ENCODE data around the gene DISC1.

Gene DISC1

GRCh38 chr1:231660198-231660597 lies 33.6 kb downstream of the DISC1 start:
- H3K4me3 ChIP-seq (ENCODE audit: low read depth, low read length): no peak overlapping the region
- TF ChIP-seq, protein P1, sequence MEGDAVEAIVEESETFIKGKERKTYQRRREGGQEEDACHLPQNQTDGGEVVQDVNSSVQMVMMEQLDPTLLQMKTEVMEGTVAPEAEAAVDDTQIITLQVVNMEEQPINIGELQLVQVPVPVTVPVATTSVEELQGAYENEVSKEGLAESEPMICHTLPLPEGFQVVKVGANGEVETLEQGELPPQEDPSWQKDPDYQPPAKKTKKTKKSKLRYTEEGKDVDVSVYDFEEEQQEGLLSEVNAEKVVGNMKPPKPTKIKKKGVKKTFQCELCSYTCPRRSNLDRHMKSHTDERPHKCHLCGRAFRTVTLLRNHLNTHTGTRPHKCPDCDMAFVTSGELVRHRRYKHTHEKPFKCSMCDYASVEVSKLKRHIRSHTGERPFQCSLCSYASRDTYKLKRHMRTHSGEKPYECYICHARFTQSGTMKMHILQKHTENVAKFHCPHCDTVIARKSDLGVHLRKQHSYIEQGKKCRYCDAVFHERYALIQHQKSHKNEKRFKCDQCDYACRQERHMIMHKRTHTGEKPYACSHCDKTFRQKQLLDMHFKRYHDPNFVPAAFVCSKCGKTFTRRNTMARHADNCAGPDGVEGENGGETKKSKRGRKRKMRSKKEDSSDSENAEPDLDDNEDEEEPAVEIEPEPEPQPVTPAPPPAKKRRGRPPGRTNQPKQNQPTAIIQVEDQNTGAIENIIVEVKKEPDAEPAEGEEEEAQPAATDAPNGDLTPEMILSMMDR (IDR thresholded peaks at IDR 0.05; ENCODE audit: low read depth, low read length): no peak
- TF ChIP-seq MYC (IDR thresholded peaks at IDR 0.05; ENCODE audit: low read depth, low read length) (no peak), POLR2A (IDR thresholded peaks at IDR 0.05; ENCODE audit: extremely low read depth, insufficient read length) (no peak), MAX (IDR thresholded peaks at IDR 0.05; ENCODE audit: low read depth, low read length) (no peak)
- DNase-seq (ENCODE audit: low read depth): no peak

- TF ChIP-seq MAX (IDR thresholded peaks at IDR 0.05; ENCODE audit: low read depth, low read length): peak; percentile 62
- TF ChIP-seq, protein P1 (IDR thresholded peaks at IDR 0.05; ENCODE audit: low read depth, low read length): no peak
- TF ChIP-seq MYC (IDR thresholded peaks at IDR 0.05; ENCODE audit: low read depth, low read length): peak; percentile 64
- no peak for TF ChIP-seq POLR2A (IDR thresholded peaks at IDR 0.05; ENCODE audit: extremely low read depth, insufficient read length)
- peak overlapping the region; percentile 35 for H3K4me3 ChIP-seq (ENCODE audit: low read depth, low read length)
- peak; percentile 91 for DNase-seq (ENCODE audit: low read depth)
These were observed 36.7 kb downstream of the DISC1 start for GRCh38 chr1:231663211-231663792.

DNA sequence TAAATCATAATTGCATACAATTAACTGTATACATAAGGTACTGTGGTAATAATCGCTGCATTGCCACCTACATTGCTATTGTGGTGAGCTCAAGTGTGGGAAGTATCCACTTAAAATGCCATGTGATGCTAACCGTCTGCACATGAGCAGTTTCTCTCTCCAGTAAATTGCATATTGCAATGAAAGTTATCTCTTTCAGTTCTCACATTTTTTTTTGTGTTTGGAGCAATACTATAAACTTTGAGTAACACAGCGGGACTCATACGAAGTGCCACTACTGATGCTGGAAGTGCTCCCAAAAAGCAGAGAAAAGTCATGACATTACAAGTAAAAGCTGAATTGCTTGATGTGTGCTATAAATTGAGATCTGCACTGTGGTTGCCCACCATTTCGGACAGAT lies 38.5 kb downstream of the DISC1 start:
- TF ChIP-seq MYC (IDR thresholded peaks at IDR 0.05; ENCODE audit: low read depth, low read length) (no peak), MAX (IDR thresholded peaks at IDR 0.05; ENCODE audit: low read depth, low read length) (no peak), POLR2A (IDR thresholded peaks at IDR 0.05; ENCODE audit: extremely low read depth, insufficient read length) (no peak)
- TF ChIP-seq, protein P1 (IDR thresholded peaks at IDR 0.05; ENCODE audit: low read depth, low read length): no peak
- H3K4me3 ChIP-seq (ENCODE audit: low read depth, low read length): no peak overlapping the region
- no peak for DNase-seq (ENCODE audit: low read depth)

- TF ChIP-seq, protein P1 (IDR thresholded peaks at IDR 0.05; ENCODE audit: low read depth, low read length): no peak
- TF ChIP-seq MAX (IDR thresholded peaks at IDR 0.05; ENCODE audit: low read depth, low read length): no peak
- no peak for TF ChIP-seq POLR2A (IDR thresholded peaks at IDR 0.05; ENCODE audit: extremely low read depth, insufficient read length)
- no peak for TF ChIP-seq MYC (IDR thresholded peaks at IDR 0.05; ENCODE audit: low read depth, low read length)
- H3K4me3 ChIP-seq (ENCODE audit: low read depth, low read length): no peak overlapping the region
- no peak for DNase-seq (ENCODE audit: low read depth)
These were observed 39.1 kb downstream of the DISC1 start for GRCh38 chr1:231665726-231666125.

DNA sequence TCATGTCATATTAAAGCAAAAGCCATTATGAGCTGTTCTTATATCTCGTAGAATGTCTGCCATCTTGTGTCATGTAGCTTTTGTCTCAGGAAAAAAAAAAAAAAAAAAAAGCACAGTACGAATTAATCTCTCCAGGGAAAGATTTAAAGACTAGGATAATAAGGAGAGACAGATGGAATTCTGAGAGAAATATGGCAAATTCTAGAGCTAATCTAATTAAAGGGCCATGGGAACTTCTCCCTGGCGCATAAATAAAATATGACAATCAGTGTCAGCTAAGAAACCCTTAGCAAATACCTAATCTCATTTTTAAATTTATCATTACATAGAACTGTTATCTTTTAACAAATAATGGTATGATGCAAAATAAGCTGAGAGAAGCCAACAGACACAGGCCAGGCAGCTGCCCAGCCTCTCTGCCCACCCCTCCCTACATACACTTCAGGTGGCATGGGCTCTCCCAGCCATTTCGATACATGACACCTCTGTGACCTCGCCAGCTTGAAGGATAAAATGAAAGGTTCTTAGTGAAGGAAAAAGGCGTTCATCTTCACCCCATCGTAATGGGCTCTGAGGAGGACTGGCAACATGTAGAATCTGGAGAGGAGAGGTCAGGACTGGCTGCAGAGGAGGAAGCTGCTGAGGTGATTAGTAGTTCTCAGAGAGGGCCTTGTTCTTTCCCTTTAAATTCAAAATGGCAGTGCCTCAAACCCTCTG lies 39.8 kb downstream of the DISC1 start:
- DNase-seq (ENCODE audit: low read depth): no peak
- H3K4me3 ChIP-seq (ENCODE audit: low read depth, low read length): no peak overlapping the region
- no peak for TF ChIP-seq MYC (IDR thresholded peaks at IDR 0.05; ENCODE audit: low read depth, low read length)
- no peak for TF ChIP-seq POLR2A (IDR thresholded peaks at IDR 0.05; ENCODE audit: extremely low read depth, insufficient read length)
- no peak for TF ChIP-seq MAX (IDR thresholded peaks at IDR 0.05; ENCODE audit: low read depth, low read length)
- TF ChIP-seq, protein P1 (IDR thresholded peaks at IDR 0.05; ENCODE audit: low read depth, low read length): no peak

All from NB4 (cell line).